ENCODE data around the gene PDZD8. TPM values are rescaled to one million over a fixed set of nuclear protein-coding genes. Genes with fewer than 3 reads are reported as not detected.

PDZD8 gene
- total RNA-seq, 1 donor from 2014 or later = 31.7 TPM

DNA sequence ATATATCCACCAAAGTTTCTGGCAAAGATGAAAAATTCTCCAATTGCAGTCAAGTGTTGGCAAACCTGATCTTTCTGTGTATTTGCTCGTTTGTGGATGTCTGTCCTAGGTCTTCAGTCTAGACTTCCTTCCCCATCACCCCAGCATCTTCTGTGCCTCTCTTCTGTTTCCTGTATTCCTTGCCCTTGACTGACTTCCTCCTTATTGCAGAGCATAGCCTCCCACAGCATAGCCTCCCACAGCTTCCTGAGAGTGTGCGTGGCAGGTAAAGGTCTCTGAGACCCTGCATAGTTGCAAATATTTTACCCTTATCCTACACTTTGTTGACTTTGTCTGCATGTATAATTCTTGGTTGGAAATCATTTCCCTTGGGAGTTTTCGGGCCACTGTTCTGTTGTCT, 116.0 kb downstream of the PDZD8 start:
- no peaks in the 10 kb centered on the region for H3K36me3 Mint-ChIP-seq
- H3K4me3 Mint-ChIP-seq = no peak overlapping the region
- H3K27me3 Mint-ChIP-seq = peaks cover 22% of the 10 kb centered on the region
- no peaks in the 10 kb centered on the region for H3K9me3 Mint-ChIP-seq
- no peak for TF ChIP-seq CTCF (conservative IDR thresholded peaks at IDR 0.05)
- no peak overlapping the region for H3K27ac Mint-ChIP-seq
- DNase-seq (ENCODE audit: extremely low spot score, unreplicated experiment) = no peak
- peaks cover 28% of the 10 kb centered on the region for H3K4me1 Mint-ChIP-seq (ENCODE audit: unreplicated experiment)

GRCh38 chr10:117257721-117258120, 117.5 kb downstream of the PDZD8 start:
- Mint-ChIP-seq H3K9me3 (no peaks in the 10 kb centered on the region), H3K36me3 (no peaks in the 10 kb centered on the region), H3K4me1 (ENCODE audit: unreplicated experiment) (peaks cover 33% of the 10 kb centered on the region), H3K27ac (no peak overlapping the region), H3K27me3 (peaks cover 30% of the 10 kb centered on the region), H3K4me3 (no peak overlapping the region)
- no peak for TF ChIP-seq CTCF (conservative IDR thresholded peaks at IDR 0.05)
- DNase-seq (ENCODE audit: extremely low spot score, unreplicated experiment) = no peak

DNA sequence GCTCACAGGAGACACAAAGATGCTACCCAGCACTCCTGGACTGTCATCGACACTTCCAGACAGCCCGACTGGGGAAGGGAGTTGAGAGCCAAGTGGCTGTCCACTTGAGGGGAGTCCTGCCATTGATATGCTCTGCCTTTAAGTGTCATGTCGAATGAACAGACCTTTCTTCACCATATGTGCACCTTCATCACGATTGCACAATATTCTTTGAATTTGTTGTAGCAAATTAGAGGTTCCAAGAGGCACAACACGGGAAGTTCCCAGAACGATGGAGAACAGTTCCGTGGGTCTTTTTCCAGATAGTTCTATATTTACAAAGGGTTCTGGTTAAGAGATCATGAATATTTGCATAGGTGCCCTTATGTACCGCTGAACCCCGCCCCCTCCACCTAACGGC, 118.3 kb downstream of the PDZD8 start:
- Mint-ChIP-seq H3K4me1 (ENCODE audit: unreplicated experiment) (peaks cover 34% of the 10 kb centered on the region), H3K36me3 (no peaks in the 10 kb centered on the region), H3K27me3 (peaks cover 33% of the 10 kb centered on the region), H3K27ac (no peak overlapping the region), H3K9me3 (no peaks in the 10 kb centered on the region), H3K4me3 (no peak overlapping the region)
- DNase-seq (ENCODE audit: extremely low spot score, unreplicated experiment) = no peak
- TF ChIP-seq CTCF (conservative IDR thresholded peaks at IDR 0.05) = no peak

GRCh38 chr10:117255835-117256460, 119.3 kb downstream of the PDZD8 start:
- Mint-ChIP-seq H3K36me3 (no peaks in the 10 kb centered on the region), H3K27ac (no peak overlapping the region), H3K4me3 (no peak overlapping the region), H3K9me3 (no peaks in the 10 kb centered on the region), H3K4me1 (ENCODE audit: unreplicated experiment) (peaks cover 41% of the 10 kb centered on the region), H3K27me3 (peaks cover 35% of the 10 kb centered on the region)
- no peak for DNase-seq (ENCODE audit: extremely low spot score, unreplicated experiment)
- no peak for TF ChIP-seq CTCF (conservative IDR thresholded peaks at IDR 0.05)

DNA sequence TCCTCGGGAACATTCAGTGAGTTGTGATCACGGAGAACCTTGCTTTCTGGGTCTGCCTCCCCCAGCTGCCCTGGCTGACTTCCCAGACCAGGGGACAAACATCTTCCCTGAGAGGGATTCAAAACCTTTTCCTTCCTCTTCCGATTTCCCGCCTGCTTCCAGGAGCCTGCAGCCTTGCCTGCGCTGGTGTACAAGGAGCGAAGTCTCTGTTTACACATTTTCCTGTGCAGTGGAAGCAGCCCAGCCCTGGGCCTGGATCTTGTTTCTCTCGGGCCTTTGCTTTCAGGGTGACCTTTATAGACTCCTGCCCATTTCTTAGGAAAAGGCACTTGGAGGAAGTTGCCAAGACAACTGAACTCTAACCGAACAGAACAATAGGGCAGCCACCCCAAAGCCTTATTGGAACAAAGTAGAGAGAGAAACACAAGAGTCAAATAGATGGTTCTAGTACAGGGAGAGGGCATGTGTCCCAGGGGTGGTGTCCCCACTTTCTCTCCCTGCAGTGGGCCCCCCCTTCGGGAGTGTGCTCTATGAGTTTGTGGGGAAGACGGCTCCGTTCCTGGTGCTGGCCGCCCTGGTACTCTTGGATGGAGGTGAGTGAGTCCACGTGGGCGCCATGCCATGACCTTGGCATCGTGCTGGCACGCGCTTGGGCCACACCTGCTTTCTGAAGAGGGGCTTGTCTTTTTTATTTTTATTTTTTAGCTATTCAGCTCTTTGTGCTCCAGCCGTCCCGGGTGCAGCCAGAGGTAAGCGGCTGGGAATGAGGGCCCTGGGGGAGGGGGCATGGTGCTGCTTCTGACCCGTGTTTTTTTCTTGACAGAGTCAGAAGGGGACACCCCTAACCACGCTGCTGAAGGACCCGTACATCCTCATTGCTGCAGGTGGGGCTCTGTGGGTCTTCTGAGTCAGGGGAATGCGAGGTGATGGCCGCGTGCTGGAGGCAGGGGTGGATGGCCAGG, 120.2 kb downstream of the PDZD8 start:
- Mint-ChIP-seq H3K27ac (no peak overlapping the region), H3K27me3 (peaks cover 32% of the 10 kb centered on the region), H3K4me3 (no peak overlapping the region), H3K9me3 (no peaks in the 10 kb centered on the region), H3K4me1 (ENCODE audit: unreplicated experiment) (peaks cover 36% of the 10 kb centered on the region), H3K36me3 (no peaks in the 10 kb centered on the region)
- no peak for TF ChIP-seq CTCF (conservative IDR thresholded peaks at IDR 0.05)
- no peak for DNase-seq (ENCODE audit: extremely low spot score, unreplicated experiment)
